Measurements from ENCODE around the gene TNFAIP8L1. TPM values are rescaled to one million over a fixed set of nuclear protein-coding genes. Genes with fewer than 3 reads are reported as not detected.

The TNFAIP8L1 gene
- total RNA-seq, 1 donor from 2014 or later: 4.2 TPM

DNA sequence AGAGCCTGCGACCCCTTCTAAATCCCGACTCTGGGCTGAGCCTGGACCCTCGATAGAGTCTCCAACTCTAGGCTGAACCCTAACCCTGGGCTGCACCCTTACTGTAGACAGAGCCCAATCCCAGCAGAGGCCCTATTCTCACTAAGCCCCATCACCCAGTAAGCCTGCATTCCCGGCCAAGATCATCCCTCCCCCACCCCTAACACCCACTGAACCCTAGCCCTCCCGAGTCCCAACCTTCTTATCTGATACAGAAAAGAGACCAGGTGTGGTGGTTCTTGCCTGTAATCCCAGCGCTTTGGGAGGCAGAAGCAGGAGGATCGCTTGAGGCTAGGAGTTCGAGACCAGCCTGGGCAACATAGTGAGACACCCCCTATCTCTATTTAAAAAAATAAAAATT, 2.6 kb upstream of the TNFAIP8L1 start:
- Histone ChIP-seq H3K9me3 (replicated peaks) (no peaks in the 10 kb centered on the region), H3K27ac (replicated peaks) (peak overlapping the region; percentile 56), H3K4me3 (peak overlapping the region; percentile 66), H3K36me3 (no peaks in the 10 kb centered on the region), H3K4me1 (peaks cover 60% of the 10 kb centered on the region), H3K27me3 (ENCODE audit: low read depth) (no peaks in the 10 kb centered on the region)
- intact Hi-C loops (cut with micrococcal nuclease): loop anchor here (5.0 kb wide), 1 partner anchor 59 kb away; no protein-coding TSS in a partner anchor
- TF ChIP-seq, protein P1, sequence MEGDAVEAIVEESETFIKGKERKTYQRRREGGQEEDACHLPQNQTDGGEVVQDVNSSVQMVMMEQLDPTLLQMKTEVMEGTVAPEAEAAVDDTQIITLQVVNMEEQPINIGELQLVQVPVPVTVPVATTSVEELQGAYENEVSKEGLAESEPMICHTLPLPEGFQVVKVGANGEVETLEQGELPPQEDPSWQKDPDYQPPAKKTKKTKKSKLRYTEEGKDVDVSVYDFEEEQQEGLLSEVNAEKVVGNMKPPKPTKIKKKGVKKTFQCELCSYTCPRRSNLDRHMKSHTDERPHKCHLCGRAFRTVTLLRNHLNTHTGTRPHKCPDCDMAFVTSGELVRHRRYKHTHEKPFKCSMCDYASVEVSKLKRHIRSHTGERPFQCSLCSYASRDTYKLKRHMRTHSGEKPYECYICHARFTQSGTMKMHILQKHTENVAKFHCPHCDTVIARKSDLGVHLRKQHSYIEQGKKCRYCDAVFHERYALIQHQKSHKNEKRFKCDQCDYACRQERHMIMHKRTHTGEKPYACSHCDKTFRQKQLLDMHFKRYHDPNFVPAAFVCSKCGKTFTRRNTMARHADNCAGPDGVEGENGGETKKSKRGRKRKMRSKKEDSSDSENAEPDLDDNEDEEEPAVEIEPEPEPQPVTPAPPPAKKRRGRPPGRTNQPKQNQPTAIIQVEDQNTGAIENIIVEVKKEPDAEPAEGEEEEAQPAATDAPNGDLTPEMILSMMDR (IDR thresholded peaks at IDR 0.05; ENCODE audit: borderline replicate concordance): no peak
- DNase-seq: no peak

DNA sequence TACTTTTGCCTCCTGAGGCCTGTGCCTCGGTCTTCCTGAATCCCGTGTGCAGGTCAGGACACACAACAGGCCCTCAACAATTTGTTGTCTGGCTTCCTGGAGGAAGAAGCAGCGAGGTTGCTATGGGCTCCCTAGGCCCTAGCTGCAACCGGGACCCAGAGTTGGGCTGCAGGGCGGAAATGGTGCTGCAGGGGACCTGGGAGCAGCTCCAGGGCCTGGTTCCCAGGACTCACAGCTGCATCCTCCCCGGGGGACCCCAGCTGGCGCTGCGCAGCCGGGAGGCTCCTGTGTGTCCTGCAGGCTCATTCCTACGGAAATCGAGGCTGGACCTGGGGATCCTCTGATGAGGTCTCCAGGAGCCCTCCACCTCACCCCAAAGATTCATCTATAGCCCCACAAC, 999 bp upstream of the TNFAIP8L1 start:
- Histone ChIP-seq H3K27ac (replicated peaks) (peak overlapping the region; percentile 90), H3K27me3 (ENCODE audit: low read depth) (no peaks in the 10 kb centered on the region), H3K4me1 (peaks cover 62% of the 10 kb centered on the region), H3K9me3 (replicated peaks) (no peaks in the 10 kb centered on the region), H3K36me3 (no peaks in the 10 kb centered on the region), H3K4me3 (peak overlapping the region; percentile 84)
- DNase-seq: peak; percentile 68
- intact Hi-C loops (cut with micrococcal nuclease): loop anchor here (5.0 kb wide), 1 partner anchor 61 kb away; no protein-coding TSS in a partner anchor
- TF ChIP-seq, protein P1 (IDR thresholded peaks at IDR 0.05; ENCODE audit: borderline replicate concordance): peak; percentile 9

DNA sequence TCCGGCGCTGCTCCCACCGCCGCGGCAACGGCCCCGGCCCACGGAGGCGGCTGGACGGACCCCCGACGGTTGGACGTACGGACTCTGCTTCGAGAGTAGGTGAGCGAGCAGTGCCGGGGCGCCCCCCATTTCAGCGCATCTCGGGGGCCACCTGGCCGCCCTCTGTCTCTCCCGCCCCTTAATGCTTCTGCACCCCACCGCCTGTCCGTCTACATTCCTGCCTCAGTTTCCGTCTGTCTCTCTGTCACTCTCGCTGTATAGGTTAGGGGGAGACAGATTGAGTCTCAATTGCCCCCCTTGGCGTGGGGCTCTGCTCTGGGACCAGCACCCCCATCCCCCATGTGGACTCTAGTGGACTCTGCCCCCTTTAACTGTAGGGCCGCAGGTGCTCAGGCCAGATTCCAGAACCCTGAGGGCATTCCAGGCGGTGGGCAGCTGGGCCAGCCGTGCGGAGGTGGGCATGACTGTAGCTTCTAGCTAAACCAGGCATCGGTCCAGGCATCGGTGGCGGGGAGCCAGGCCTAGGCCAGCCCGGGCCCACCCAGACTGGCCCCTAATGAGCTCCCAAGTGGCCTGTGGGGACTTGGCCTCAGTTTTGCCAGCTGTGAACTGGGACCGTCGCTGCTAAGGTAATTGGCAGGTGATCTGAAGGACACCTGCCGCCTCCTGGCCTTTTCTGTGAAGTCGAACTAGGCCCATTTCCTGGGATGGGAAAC, 373 bp downstream of the TNFAIP8L1 start:
- Histone ChIP-seq H3K4me1 (peaks cover 56% of the 10 kb centered on the region), H3K9me3 (replicated peaks) (no peaks in the 10 kb centered on the region), H3K36me3 (no peaks in the 10 kb centered on the region), H3K4me3 (peak overlapping the region; percentile 84), H3K27me3 (ENCODE audit: low read depth) (no peaks in the 10 kb centered on the region), H3K27ac (replicated peaks) (peak overlapping the region; percentile 90)
- intact Hi-C loops (cut with micrococcal nuclease): loop anchor here (5.0 kb wide), 1 partner anchor 62 kb away; no protein-coding TSS in a partner anchor
- TF ChIP-seq, protein P1 (IDR thresholded peaks at IDR 0.05; ENCODE audit: borderline replicate concordance): no peak
- no peak for DNase-seq

DNA sequence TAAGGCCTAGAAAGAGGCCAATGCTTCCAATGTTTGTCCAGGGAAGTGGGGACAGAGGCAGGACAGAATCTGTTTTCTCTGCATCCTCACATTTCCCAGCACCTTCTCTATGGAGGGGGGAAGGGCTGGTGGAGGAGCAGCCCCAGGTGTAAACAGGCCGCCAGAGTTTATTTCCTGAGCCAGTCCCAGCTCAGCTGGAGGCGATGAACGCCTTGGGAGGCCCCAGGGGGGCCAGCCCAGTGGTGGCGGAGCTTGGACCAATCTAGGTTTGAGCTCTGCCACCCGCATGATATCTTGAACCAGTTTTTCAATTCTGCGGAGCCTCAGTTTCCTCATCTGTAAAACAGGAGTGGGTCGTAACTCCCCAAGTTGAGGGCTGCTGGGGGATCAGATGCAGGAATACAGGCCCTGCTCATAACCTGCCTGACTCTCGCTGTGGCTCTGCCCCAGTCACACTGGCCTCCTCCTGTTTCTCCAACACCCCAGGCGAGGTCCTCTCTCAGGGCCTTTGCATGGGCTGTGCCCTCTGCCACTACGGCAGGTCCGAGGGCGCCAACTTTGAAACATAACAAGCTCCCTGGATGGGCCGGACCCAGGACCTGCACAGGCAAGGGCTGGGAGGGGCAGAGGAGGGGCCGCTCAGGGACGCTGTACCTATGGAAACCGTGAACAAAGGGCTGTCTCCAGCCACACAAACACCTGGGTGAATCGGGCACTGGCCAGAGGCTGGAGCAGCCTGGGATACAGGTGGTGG, 1.1 kb downstream of the TNFAIP8L1 start:
- H3K36me3 ChIP-seq: no peaks in the 10 kb centered on the region
- H3K4me1 ChIP-seq: peaks cover 55% of the 10 kb centered on the region
- peak overlapping the region; percentile 84 for H3K4me3 ChIP-seq
- peak overlapping the region; percentile 90 for H3K27ac ChIP-seq (replicated peaks)
- TF ChIP-seq, protein P1 (IDR thresholded peaks at IDR 0.05; ENCODE audit: borderline replicate concordance): no peak
- no peaks in the 10 kb centered on the region for H3K9me3 ChIP-seq (replicated peaks)
- no peaks in the 10 kb centered on the region for H3K27me3 ChIP-seq (ENCODE audit: low read depth)
- no peak for DNase-seq
- intact Hi-C loops (cut with micrococcal nuclease): no loop called here

DNA sequence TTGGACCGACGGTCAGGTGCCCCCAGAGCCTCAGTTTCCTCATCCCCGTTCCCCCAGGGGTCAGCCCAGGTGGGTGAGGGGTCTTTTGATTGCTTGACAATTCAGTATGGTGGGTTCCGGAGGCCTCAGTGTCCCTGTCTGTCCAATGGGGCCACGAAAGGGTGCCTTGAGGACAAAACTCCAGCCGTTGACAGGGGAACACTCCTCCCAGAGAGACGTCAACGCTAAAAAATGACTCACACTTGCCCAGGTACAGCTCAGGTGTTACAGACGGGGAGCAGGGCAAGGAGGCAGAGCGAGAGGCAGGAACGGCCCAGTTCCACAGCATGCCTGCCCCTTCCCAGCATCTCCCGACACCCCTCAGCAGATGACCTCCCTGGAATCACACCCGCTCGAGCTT, 1.8 kb downstream of the TNFAIP8L1 start:
- no peaks in the 10 kb centered on the region for H3K27me3 ChIP-seq (ENCODE audit: low read depth)
- H3K9me3 ChIP-seq (replicated peaks): no peaks in the 10 kb centered on the region
- peak overlapping the region; percentile 90 for H3K27ac ChIP-seq (replicated peaks)

More for the DNA sequence above, 1.8 kb downstream of the TNFAIP8L1 start:
- H3K4me1 ChIP-seq: peaks cover 53% of the 10 kb centered on the region
- peak overlapping the region; percentile 84 for H3K4me3 ChIP-seq
- intact Hi-C loops (cut with micrococcal nuclease): no loop called here
- no peak for DNase-seq
- TF ChIP-seq, protein P1 (IDR thresholded peaks at IDR 0.05; ENCODE audit: borderline replicate concordance): no peak
- no peaks in the 10 kb centered on the region for H3K36me3 ChIP-seq
